Epithelial cell of proximal tubule (primary cell): ENCODE data around the gene HACD4. TPM values are rescaled to one million over a fixed set of nuclear protein-coding genes. Genes with fewer than 3 reads are reported as not detected.

Experiments
- DNase-seq: peaks from one replicate; pipeline ENCODE4 v3.0.0-alpha.2; 2011; ENCODE audit warnings: low read depth
- H3K4me3 ChIP-seq: 2 replicates; pipeline ENCODE4 v1.5.1; 2011; ENCODE audit warnings: low read depth, mild to moderate bottlenecking, low read length
- total RNA-seq: library from RNA; depleted of rRNA; stranded (reverse); fragments of >200 nt; gene quantifications from 2 replicates; pipeline ENCODE4 v1.2.3, GENCODE V29; 2015
- TF ChIP-seq, protein P1 (sequence below): conservative IDR thresholded peaks from 2 replicates; pipeline ENCODE4 v1.5.1; 2012; ENCODE audit warnings: low read depth, mild to moderate bottlenecking, low read length

The HACD4 gene
- total RNA-seq, 1 donor from 2014 or later, result 2.0 TPM

DNA sequence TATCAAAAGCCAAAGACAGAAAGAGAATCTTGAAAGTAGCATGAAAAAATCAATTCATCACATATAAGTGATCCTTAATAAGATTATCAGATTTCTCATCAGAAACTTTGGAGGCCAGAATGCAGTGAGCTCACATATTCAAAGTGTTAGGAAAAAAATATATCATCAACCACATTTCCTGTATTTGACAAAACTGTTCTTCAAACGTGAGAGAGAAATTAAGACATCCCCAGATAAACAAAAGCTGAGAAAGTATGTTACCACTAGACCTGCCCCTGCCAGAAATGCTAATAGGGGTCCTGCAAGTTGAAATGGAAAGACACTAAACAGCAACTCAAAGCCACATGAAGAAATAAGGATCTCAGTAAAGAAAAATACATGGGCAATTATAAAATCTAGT, 29.9 kb downstream of the HACD4 start:
- no peak for DNase-seq
- no peak overlapping the region for H3K4me3 ChIP-seq
- TF ChIP-seq, protein P1, sequence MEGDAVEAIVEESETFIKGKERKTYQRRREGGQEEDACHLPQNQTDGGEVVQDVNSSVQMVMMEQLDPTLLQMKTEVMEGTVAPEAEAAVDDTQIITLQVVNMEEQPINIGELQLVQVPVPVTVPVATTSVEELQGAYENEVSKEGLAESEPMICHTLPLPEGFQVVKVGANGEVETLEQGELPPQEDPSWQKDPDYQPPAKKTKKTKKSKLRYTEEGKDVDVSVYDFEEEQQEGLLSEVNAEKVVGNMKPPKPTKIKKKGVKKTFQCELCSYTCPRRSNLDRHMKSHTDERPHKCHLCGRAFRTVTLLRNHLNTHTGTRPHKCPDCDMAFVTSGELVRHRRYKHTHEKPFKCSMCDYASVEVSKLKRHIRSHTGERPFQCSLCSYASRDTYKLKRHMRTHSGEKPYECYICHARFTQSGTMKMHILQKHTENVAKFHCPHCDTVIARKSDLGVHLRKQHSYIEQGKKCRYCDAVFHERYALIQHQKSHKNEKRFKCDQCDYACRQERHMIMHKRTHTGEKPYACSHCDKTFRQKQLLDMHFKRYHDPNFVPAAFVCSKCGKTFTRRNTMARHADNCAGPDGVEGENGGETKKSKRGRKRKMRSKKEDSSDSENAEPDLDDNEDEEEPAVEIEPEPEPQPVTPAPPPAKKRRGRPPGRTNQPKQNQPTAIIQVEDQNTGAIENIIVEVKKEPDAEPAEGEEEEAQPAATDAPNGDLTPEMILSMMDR, result no peak

DNA sequence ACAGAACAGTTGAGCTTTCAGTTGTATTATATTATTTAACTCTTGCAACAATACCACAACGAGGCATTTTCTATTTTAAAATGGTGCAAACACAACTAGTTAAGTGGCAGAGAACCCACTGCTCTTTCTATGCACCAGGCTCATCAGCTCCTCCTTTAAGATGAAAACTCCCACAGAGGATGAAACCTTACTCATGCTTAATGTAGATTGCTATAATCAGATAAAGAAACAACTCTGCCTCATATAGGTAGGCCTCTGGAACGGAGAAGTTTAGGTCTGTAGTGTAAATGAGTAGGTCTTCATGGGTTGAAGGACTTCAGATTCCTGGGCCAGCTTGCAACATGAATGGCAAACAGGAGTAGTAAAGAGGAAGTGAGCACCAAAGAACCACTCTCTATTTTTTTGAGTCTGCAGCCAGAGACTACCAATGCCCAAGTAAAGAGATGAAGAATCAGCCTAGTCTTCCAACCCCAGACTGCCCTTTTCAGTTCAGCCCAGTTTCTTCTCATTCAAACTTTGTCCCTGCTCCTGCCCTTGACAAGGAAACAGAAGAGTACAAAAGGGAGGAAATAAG, 33.9 kb downstream of the HACD4 start:
- no peak for DNase-seq
- TF ChIP-seq, protein P1, result no peak

DNA sequence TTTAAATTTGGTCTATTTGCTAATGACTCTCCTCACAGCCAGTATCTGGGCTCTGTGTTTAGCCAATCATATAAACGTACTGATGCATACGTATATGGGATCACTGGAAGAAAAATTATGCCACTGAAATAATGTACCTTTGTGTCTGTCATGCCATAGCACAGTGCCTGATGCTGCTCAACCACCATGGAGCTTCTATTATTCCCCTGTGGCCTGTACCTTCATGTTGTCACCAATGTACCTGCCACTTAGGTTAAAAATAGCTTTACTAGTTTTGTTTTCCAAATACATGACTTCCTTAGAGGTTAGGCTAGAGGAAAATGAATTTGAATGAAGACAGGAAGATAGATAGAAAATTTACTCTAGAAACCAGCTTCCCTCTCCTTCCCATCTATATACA, 34.6 kb downstream of the HACD4 start:
- TF ChIP-seq, protein P1, result no peak
- no peak for DNase-seq
- no peak overlapping the region for H3K4me3 ChIP-seq

More for the DNA sequence above, 33.9 kb downstream of the HACD4 start:
- no peak overlapping the region for H3K4me3 ChIP-seq

DNA sequence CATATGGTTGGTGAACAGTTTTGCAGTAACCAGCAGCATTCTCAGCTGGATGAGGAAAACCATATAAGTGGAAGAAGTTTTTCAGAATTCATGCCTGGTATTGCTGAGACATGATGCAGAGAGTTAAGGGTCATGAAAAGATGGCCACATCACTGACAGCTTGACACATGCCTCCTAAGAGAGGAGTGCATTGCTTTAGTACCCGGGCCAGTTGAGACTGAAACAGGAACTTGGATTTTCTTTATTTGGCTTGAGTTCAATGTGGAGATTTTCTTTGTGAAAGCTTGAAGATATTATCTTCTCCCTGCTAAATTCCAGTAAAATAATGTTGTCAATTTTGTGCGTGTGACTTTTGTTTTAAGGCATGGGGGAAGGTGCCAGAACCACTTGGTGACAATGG, 35.8 kb downstream of the HACD4 start:
- TF ChIP-seq, protein P1, result no peak
- no peak for DNase-seq
- no peak overlapping the region for H3K4me3 ChIP-seq

DNA sequence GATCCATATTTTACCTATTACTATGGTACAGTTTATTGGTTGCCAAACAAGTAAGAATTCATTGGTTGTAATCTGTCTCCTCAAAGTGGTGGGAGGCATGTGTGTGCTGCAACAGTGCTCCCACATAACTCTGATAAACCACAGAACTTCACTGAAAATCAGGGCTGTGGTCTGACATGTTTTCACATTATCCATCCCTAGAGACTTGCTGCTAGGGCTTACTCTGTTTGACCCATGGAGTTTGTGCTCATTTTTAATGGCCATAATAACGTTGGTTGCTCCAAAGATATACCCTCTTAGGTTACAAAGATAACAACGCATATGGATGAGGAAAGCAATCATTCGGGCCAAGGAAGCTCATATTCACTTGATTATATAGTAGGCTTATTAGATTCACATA, 37.0 kb downstream of the HACD4 start:
- no peak for DNase-seq
- H3K4me3 ChIP-seq, result no peak overlapping the region
- TF ChIP-seq, protein P1, result no peak

DNA sequence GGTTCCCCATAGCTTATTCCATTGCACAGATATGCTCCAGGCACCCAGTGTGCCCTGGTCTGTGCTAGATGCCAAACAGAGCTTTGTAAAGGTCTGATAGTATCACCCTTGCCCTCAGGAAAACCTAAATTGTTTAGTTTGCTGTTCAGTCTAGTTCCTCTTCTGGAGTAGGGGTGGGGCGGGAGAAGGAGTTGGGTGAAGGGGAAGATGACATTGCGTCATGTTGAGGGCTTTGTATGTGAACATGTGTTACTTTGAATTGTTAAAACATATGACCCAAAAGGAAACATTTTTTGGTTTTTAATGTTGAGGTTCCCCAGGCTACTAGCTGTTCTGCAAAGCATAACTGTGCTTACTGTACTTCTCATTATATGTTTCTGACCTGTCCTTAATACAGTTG, 40.6 kb downstream of the HACD4 start:
- no peak overlapping the region for H3K4me3 ChIP-seq
- TF ChIP-seq, protein P1, result no peak
- DNase-seq, result no peak

DNA sequence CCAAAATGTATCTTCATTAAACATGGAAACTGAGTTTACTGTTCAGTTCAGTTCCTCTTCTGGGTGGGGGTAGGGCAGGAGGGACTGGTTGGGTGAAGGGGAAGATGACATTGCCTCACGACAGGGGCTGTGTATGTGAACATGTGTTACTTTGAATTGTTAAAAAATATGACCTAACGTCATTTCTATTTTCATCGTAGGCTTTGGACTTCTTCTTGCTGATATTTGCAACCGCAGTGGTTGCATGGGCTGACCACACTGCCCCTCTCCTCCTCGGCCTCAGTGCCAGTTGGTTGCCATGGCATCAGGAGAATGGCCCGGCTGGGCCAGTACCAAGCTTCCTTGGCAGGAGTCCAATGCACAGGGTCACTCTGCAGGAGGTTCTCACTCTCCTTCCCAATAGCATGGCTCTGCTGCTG, 41.5 kb downstream of the HACD4 start:
- H3K4me3 ChIP-seq, result no peak overlapping the region
- TF ChIP-seq, protein P1, result no peak
- no peak for DNase-seq
